Hepatocyte (in vitro differentiated cells): ENCODE measurements around the gene PHLDA3. TPM values are rescaled to one million over a fixed set of nuclear protein-coding genes. Genes with fewer than 3 reads are reported as not detected.

Source experiments
- DNase-seq: peaks from one replicate; pipeline ENCODE4 v3.0.0-alpha.2; 2016; ENCODE audit warnings: low spot score
- H2AFZ ChIP-seq: fragments of 200-600 bp; sonication (generic); 2 replicates; pipeline ENCODE4 v1.6.0; 2016; ENCODE audit warnings: antibody characterized with exemption, mild to moderate bottlenecking
- H3K27ac ChIP-seq: fragments of 200-600 bp; sonication (generic); 2 replicates; pipeline ENCODE4 v1.5.1; 2016; ENCODE audit warnings: mild to moderate bottlenecking
- H3K27me3 ChIP-seq: fragments of 200-600 bp; sonication (generic); 2 replicates; pipeline ENCODE4 v1.6.1; 2016
- H3K36me3 ChIP-seq: fragments of 200-600 bp; sonication (generic); replicated peaks from 2 replicates; pipeline ENCODE4 v1.5.1; 2016; ENCODE audit warnings: low read depth; ENCODE audit not compliant: insufficient read depth
- H3K4me1 ChIP-seq: fragments of 200-600 bp; sonication (generic); 2 replicates; pipeline ENCODE4 v1.5.1; 2016; ENCODE audit warnings: mild to moderate bottlenecking, moderate library complexity; ENCODE audit not compliant: insufficient read depth
- H3K4me2 ChIP-seq: fragments of 200-600 bp; sonication (generic); 2 replicates; pipeline ENCODE4 v1.6.0; 2016
- H3K4me3 ChIP-seq: fragments of 200-600 bp; sonication (generic); 2 replicates; pipeline ENCODE4 v1.5.1; 2016; ENCODE audit warnings: mild to moderate bottlenecking
- H3K79me2 ChIP-seq: fragments of 200-600 bp; sonication (generic); 2 replicates; pipeline ENCODE4 v1.6.0; 2017; ENCODE audit warnings: mild to moderate bottlenecking
- H3K9me2 ChIP-seq: fragments of 200-600 bp; sonication (generic); replicated peaks from 2 replicates; pipeline ENCODE4 v1.6.0; 2017; ENCODE audit warnings: mild to moderate bottlenecking; ENCODE audit not compliant: insufficient read depth
- H3K9me3 ChIP-seq: fragments of 200-600 bp; sonication (generic); 2 replicates; pipeline ENCODE4 v1.5.1; 2016; ENCODE audit warnings: low read depth, mild to moderate bottlenecking
- H4K20me1 ChIP-seq: fragments of 200-600 bp; sonication (generic); 2 replicates; pipeline ENCODE4 v1.6.0; 2016; ENCODE audit warnings: mild to moderate bottlenecking; ENCODE audit not compliant: insufficient read depth, poor library complexity, severe bottlenecking
- EZH2 ChIP-seq: fragments of 200-600 bp; sonication (generic); IDR thresholded peaks from 2 replicates; pipeline ENCODE4 v1.6.1; 2016; ENCODE audit warnings: antibody characterized with exemption, mild to moderate bottlenecking, borderline replicate concordance
- EZH2phosphoT487 ChIP-seq: fragments of 200-600 bp; sonication (generic); IDR thresholded peaks from one replicate; pipeline ENCODE4 v1.6.1; 2018; ENCODE audit warnings: antibody characterized with exemption, mild to moderate bottlenecking, low read depth, moderate library complexity; ENCODE audit not compliant: unreplicated experiment, severe bottlenecking
- WGBS: methylation state at CpG from one replicate; pipeline ENCODE4 v1.1.6; 2016; ENCODE audit warnings: low lambda C conversion rate; ENCODE audit errors: missing lambda C conversion rate; 5-methylcytosine and 5-hydroxymethylcytosine counted together
- polyA plus RNA-seq: library from polyadenylated mRNA; unstranded; fragments of >200 nt; fragmentation: Nextera tagmentation; extraction: Ambion mirVana; gene quantifications from 2 replicates; pipeline ENCODE4 v1.2.1, GENCODE V29; 2016
- total RNA-seq: library from RNA; depleted of rRNA; stranded (reverse); fragments of >200 nt; gene quantifications from 2 replicates; pipeline ENCODE4 v1.2.3, GENCODE V29; 2014

PHLDA3 gene
- total and polyA plus RNA-seq, 2 experiments from 2014 or later: 30.2 to 62.9 TPM

GRCh38 chr1:201418461-201418860 is 50.5 kb downstream of the PHLDA3 start:
- no peaks in the 10 kb centered on the region for H3K9me2 ChIP-seq
- H3K9me3 ChIP-seq: no peaks in the 10 kb centered on the region
- no peaks in the 10 kb centered on the region for H3K36me3 ChIP-seq
- WGBS: 96% methylated on average over 3 of the region's 3 CpGs
- DNase-seq: no peak
- no peak overlapping the region for H2AFZ ChIP-seq
- H4K20me1 ChIP-seq: no peaks in the 10 kb centered on the region
- no peaks in the 10 kb centered on the region for H3K79me2 ChIP-seq
- no peak overlapping the region for H3K27ac ChIP-seq
- peaks cover 3% of the 10 kb centered on the region for H3K4me1 ChIP-seq
- H3K4me2 ChIP-seq: no peak overlapping the region
- no peak overlapping the region for H3K4me3 ChIP-seq
- no peaks in the 10 kb centered on the region for H3K27me3 ChIP-seq
- TF ChIP-seq EZH2 (no peak), EZH2phosphoT487 (no peak)

Other genes with a start within 250 kb of the PHLDA3 start
- gene PKP1, start 185.7 kb downstream of the PHLDA3 start, total RNA-seq: 0.20 and 0.33 TPM in 2 replicates
- 0.04 and 0.11 TPM in 2 replicates for gene PKP1, start 185.7 kb downstream of the PHLDA3 start, polyA plus RNA-seq
- gene TNNT2, start 91.5 kb downstream of the PHLDA3 start, total RNA-seq: 22.3 and 25.9 TPM in 2 replicates
- 33.5 and 55.1 TPM in 2 replicates for gene TNNT2, start 91.5 kb downstream of the PHLDA3 start, polyA plus RNA-seq
- 64.2 and 66.9 TPM in 2 replicates for gene LAD1, start 69.9 kb downstream of the PHLDA3 start, total RNA-seq
- gene LAD1, start 69.9 kb downstream of the PHLDA3 start, polyA plus RNA-seq: 63.5 and 68.6 TPM in 2 replicates
- 2.6 and 4.1 TPM in 2 replicates for gene TNNI1, start 47.5 kb downstream of the PHLDA3 start, total RNA-seq
- 4.2 and 12.4 TPM in 2 replicates for gene TNNI1, start 47.5 kb downstream of the PHLDA3 start, polyA plus RNA-seq
- gene CSRP1, start 37.9 kb upstream of the PHLDA3 start, total RNA-seq: 76.0 and 101 TPM in 2 replicates
- 47.6 and 50.9 TPM in 2 replicates for gene CSRP1, start 37.9 kb upstream of the PHLDA3 start, polyA plus RNA-seq
- 15.0 and 15.2 TPM in 2 replicates for gene NAV1, start 69.9 kb upstream of the PHLDA3 start, total RNA-seq
- gene NAV1, start 69.9 kb upstream of the PHLDA3 start, polyA plus RNA-seq: 18.3 and 18.8 TPM in 2 replicates